Mucosa of gallbladder (tissue), 1 donor: ENCODE measurements around the gene GRHL3. TPM values are rescaled to one million over a fixed set of nuclear protein-coding genes. Genes with fewer than 3 reads are reported as not detected.

ENCODE experiments used
- DNase-seq: peaks from one replicate; pipeline ENCODE4 v3.0.0-alpha.2; 2020; ENCODE audit warnings: low spot score
- total RNA-seq: library from RNA; stranded (reverse); gene quantifications from one replicate; pipeline ENCODE4 v1.2.1, GENCODE V29; 2021
- donor health status: DM: no; HTN: no; CAD: no.

GRHL3 gene
- total RNA-seq, 1 donor from 2014 or later: 1.4 TPM

DNA sequence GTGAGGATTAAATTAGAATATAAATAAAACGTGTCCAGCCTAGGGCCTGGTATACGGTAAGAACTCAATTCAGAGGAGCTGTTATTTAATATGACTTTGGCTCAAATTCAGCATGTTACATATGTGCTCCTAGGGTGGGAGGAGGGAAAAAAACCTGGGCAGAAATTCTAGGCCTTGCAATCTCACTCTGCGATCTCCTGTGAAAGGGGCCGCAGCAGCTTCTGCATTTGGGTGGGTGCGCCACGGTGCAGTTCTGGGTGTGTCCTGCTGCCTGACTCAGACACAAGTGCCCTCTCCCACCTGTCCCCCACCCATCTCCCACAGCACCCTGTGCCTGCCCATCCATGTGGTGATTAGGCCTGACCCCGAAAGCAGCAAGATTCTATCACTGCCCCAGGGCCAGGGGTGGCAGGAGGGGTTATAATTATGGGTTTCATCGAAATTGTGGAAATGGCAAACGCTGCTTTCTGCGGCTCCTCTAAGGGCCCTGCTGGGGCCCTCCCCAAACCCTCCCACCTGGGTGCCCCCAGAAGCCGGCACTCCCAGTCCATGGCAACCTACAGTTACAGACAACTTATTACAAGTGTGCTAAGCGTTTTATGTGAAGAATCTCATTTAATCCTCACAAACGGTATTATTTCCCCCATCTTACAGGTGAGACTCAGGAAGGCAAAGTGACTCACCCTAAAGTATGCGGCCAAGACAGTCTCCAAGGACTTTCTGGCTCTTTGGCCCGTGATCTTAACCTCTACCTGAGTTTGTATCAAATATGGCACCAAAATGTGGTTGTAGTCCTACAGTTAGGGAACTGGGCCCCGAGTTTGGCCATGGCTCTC is 25.5 kb upstream of the GRHL3 start:
- no peak for DNase-seq

DNA sequence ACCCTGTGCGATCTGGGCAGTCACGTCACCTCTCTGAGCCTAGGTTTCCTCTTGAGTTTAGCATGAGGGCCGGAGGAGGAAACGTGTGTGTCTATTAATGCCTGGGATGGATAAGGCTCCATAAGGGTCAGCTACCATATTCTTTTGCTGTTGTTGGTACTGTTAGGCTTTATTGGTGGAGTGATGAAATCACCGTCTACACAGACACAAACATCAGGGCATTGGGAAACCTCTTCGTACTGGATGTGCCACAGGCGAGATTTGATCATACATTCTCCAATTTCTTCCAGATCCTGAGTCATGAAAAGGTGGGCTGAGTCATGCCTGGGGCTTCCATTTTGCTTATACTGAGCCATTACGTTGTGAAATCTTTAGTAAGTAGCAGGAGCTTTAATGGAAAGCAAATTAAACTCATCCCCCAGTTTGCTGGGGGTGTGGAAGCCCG is 24.9 kb upstream of the GRHL3 start:
- no peak for DNase-seq

- DNase-seq: peak; percentile 49
Measured at GRCh38 chr1:24294716-24295371, 24.3 kb upstream of the GRHL3 start.

- no peak for DNase-seq
Measured at GRCh38 chr1:24295535-24295934, 23.6 kb upstream of the GRHL3 start.

DNA sequence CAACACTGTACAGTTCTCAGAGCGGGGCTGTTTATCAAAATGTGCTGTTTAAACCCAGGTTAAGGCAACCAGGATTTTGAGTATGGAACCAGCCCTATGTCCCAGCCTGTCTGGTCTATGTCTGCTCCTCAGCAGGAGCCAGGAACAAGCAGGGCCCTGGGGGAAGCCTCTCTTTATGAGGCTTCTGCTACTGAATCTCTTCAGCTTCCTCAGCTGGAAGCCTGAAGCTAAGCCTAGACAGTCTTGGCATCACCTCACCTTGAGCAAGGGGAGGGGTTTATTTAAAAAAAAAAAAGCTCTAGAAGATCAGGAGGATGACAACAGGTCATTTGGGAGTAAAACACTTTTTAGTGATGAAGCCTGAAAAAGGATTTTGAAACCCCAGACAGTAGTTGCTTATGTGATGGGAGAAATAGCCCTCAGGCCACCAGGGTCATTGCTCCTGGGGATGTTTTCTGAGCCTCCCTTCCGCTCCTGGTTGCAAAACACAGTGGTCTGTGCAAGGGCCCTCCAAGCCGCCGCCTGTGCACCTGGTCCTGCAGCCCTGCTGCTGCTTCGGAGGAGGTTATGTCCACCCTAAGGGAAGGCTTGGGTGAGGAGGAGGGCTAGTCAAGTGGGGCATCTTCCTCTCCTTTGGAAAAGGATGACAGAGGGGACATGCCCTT is 21.8 kb upstream of the GRHL3 start:
- DNase-seq: no peak

GRCh38 chr1:24297852-24298232 is 21.3 kb upstream of the GRHL3 start:
- no peak for DNase-seq

DNA sequence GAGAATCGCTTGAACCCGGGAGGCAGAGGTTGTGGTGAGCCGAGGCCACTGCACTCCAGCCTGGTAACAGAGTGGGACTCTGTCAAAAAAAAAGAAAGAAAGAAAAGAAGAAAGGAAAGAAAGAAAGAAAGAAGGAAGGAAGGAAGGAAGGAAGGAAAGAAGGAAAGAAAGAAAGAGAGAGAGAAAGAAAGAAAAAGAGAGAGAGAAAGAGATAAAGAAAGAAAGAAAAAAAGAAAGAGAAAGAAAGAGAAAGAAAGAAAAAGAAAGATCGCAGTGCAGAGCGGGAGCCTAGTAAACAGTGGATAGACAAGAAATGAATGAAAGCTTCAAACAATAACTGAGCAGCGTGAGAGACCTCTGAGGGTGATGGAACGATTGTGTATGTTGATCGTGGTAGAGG is 20.6 kb upstream of the GRHL3 start:
- no peak for DNase-seq

DNA sequence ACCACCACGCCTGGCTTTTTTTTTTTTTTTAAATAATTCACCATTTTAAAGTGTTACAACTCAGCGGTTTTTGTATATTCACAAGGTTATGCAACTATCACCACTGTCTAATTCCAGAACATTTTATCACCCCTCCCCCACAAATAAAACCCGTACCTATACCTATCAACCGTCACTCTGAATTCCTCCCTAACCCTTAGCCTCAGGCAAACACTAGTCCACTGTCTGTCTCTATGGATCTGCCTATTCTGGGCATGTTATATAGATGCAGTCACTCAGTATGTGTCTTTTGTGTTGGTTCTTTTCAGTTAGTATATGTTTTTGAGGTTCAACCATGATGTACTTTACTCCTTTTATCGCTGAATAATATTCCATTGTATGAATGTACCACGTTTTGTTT is 19.3 kb upstream of the GRHL3 start:
- no peak for DNase-seq

- DNase-seq: no peak
Measured at GRCh38 chr1:24300971-24301784, 18.0 kb upstream of the GRHL3 start.

DNA sequence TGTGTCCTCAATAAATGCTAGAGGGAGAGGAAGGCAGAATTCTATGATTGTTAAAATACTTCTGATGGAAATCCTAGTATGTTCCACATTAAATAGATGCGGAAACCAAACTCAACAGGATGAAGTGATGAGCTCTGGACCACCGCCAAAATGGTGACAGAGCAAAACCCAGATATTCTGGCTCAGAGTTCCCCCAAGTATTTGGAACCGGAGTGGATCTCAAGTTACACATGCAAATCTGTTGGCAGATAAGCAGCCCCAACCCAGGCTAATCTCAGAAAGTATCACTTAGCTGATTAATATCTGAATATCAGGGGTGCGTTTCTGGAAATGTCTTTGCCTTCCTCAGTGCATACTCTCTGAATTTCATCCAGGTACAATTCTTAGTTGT is 17.4 kb upstream of the GRHL3 start:
- DNase-seq: no peak

DNA sequence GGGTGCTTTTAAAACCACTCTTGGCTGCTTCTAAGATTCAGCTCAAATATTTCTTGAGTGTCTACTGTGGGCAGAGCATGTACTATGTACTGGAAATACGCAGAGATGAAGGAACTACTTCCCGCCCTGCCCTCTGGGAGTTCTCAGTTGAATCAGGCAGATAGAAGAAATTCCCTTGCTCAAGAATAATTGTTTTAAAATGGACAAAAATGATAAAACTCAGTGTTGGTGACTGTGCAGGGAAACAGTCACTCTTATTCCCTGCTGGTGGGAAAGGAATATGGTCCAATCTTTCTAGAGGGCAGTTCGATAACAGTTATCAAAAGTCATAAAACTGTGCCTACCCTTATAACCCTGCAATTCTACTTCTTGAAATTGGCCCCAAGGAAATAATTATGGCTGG is 16.9 kb upstream of the GRHL3 start:
- no peak for DNase-seq

DNA sequence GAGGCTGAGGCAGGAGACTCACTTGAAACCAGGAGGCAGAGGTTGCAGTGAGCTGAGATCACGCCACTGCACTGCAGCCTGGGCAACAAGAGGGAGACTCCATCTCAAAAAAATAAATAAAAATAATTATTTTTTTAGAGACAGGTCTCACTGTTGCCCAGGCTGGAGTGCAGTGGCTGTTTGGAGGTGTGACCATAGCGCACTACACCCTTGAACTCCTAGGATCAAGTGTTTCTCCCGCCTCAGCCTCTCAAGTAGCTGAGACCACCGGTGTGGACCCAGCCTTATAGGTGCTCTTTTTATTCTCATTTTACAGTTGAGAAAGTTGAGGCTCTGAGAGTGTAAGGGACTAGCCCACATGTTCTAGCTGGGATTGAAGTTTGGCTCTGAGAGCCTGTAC is 15.6 kb upstream of the GRHL3 start:
- no peak for DNase-seq

DNA sequence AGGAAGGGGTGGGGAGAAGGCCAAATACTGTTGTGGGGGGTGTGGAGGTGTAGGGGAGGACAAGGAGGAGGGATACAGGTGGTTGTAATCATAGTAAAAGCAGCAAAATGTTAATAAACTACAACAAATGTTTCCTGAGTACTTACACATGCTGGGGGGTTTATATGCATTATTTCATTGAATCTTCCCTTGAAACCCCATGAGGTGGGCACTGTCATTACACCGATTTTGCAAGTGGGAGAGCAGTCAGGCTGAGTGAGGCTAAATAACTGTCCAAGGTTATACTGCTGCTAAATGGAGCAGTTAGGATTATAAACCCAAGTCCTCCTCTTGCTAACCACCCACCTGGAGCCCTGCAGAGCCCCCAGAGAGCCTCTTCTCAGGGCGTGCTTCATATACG is 14.4 kb upstream of the GRHL3 start:
- DNase-seq: no peak

- no peak for DNase-seq
Measured at GRCh38 chr1:24308365-24309015, 10.7 kb upstream of the GRHL3 start.

GRCh38 chr1:24309762-24310485 is 9.2 kb upstream of the GRHL3 start:
- DNase-seq: no peak

DNA sequence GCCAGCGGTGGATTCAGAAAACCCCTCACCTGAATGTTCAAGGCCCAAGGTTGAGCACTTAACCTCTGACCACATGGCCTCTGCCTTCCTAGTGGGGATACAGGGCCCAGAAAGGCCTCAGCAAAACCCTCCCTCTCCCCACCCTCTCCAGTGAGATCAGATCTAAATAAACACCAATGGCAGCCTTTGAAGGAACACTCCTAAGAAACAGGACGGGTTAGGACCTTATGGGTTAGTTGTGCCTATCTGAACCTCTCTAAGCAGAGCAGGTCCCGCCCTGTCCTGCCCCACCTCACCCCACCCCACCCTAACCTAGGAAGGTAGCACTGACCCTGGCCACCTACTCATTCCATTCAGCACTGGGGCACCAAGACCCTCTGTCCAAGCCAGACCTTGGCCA is 7.9 kb upstream of the GRHL3 start:
- DNase-seq: no peak

DNA sequence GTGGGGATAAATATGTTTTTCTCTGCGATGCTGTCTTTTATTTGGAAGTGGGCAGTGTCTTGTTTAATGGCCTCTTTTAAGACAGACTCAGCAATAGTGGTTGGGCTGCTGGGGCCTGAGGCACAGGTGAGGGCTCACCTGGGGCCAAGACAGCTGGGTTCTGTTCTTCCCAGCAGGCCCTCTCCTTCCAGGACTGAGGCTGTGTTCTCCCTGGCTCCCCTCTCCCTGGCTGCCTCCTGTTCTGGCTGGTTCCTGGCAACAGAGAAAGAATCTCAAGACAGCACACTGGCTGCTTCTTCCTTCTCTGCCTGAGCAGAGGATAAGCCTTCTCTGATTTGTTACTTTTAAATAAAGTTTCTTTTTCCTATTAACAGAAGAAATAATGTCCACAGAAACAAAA is 7.4 kb upstream of the GRHL3 start:
- DNase-seq: no peak

DNA sequence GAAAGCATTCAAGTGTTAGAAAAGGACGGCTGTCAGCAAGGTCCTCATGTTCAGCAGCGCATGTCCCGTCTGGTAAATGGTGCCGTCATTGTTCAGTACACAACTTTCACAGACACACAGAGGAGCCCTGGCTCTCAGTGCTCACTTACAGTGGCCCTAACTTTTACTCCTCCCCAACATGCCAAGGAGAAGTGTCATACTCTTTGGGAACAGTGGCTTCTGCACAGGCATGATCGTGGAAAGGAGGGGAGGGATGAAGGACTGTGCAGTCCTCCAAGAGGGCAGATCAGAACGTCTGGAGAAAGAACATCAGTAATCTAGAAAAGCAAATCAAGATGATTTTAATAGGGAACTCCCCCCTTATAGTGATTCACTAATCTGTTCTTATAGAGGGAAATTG is 3.8 kb upstream of the GRHL3 start:
- DNase-seq: no peak

DNA sequence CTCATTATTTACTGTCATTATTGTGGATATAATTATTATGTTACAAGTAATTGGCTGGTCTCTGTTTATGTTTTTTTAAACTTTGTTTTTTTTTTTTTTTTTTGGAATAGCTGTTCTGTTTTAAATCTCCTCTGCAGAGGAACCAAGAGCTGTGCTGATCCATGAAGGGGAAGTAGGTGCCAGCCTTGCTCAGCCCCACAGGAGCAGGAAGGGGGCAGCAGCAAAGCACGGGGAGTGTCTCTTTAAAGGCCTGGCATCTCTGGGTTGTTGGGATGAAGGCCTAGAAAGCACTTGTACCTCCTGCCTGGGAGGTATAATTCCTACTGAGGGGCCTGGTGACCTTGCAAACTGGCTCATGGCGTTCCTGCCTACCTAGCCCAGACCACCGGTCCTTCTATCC is 2.5 kb upstream of the GRHL3 start:
- no peak for DNase-seq

DNA sequence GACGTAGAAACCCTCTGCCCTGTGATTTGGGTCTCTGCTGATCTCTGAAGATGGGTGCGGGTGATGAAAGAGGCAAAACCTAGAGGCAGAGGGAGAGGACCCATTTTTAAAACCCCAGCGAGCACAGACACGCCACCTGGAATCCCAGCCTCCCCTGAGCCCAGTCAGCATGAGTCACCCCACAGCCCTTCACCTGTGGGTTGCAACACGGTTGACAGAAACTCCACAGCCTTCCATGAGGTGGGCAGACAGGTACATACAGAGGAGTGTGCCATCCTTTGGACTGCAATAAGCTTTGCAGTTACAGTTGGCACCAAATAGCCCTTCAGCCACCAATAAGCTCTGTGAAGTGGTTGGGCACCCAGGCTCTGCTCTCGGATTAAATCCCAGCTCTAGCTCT is 2.1 kb upstream of the GRHL3 start:
- DNase-seq: no peak
